ENCODE measurements around the gene SCUBE1. TPM values are rescaled to one million over a fixed set of nuclear protein-coding genes. Genes with fewer than 3 reads are reported as not detected.

Gene SCUBE1
- total RNA-seq, 1 experiment from 2014 or later = 3.9 TPM

DNA sequence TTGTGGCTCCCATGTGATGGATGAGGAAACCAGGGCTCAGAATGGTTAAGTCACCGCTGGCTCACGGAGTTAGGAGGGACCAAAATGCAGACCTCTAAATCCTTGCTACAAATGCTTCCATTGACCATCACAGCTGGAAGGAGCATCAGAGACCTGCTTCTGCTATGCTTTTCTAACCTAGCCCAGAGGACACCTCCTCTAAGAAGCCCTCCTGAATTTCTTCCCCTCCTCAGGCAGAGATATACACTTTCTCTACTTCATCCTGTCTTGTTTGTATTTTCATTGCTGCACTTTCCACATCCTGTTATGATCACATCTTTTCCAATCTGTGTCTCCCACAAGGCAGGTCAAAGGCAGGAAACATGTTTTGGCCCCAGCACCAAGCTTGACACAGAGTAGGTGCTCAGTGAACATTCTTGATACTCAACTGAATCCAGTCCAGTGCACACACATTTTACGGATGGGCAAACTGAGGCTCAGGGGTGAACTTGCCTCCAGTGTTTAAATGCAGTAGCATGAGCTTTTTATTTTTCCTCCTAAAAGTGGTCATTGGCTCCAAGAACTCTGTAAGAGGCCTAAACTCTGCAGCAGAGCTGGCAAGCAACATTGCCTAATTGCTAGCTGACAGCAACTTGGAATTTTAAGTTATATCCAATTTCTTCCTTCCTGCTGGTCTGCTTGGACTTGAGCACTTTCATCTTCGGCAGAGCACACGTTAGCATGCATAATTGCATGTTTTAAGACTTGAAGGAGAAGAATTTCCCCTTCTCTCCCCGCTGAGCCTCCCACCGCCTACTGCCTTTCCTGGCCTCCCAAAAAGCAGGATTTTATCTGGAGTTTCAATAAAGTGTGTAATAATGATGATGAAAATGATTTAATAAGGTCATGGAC, 12.7 kb downstream of the SCUBE1 start:
- ATAC-seq (no peak), DNase-seq (ENCODE audit: low read depth, low spot score) (no peak)
- ChIA-PET CTCF (no interaction called here), POLR2A (no interaction called here), RAD21 (ENCODE audit: low non-redundant PET in 1 of 2, low total read pairs in 2 of 2, uncharacterized antibody in 2 of 2, unreplicated experiment in 2 of 2) (no interaction called here)
- Histone ChIP-seq H3K9me2 (ENCODE audit: insufficient read depth) (no peaks in the 10 kb centered on the region), H3K27me3 (ENCODE audit: insufficient read depth, low read length) (no peaks in the 10 kb centered on the region), H3K9me3 (ENCODE audit: control insufficient read depth in 1 of 2, insufficient read depth in 1 of 2, low read depth in 1 of 2, low read length in 2 of 2) (no peaks in the 10 kb centered on the region), H3K4me3 (replicated peaks in 1 of 2; ENCODE audit: low read depth in 1 of 2, low read length in 2 of 2) (no peak overlapping the region), H3K9ac (ENCODE audit: low read length) (no peak overlapping the region), H3K4me1 (ENCODE audit: control insufficient read depth in 1 of 2, insufficient read depth in 2 of 2, low read length in 2 of 2) (no peaks in the 10 kb centered on the region), H2AFZ (ENCODE audit: low read depth, low read length, poor library complexity, severe bottlenecking) (no peak overlapping the region), H3K27ac (ENCODE audit: low read depth, low read length) (no peak overlapping the region), H3K36me3 (ENCODE audit: control insufficient read depth in 1 of 2, insufficient read depth in 2 of 2, low read length in 2 of 2) (no peaks in the 10 kb centered on the region), H3K79me2 (ENCODE audit: insufficient read depth, low read length) (no peaks in the 10 kb centered on the region), H3K4me2 (ENCODE audit: low read length) (no peak overlapping the region), H4K20me1 (ENCODE audit: insufficient read depth) (no peaks in the 10 kb centered on the region)
- intact Hi-C loops (cut with micrococcal nuclease) = no loop called here
- BruUV-seq (replicated peaks) = no TSS peak
- TF ChIP-seq, protein P1, sequence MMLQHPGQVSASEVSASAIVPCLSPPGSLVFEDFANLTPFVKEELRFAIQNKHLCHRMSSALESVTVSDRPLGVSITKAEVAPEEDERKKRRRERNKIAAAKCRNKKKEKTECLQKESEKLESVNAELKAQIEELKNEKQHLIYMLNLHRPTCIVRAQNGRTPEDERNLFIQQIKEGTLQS (IDR thresholded peaks at IDR 0.05) = no peak
- TF ChIP-seq POLR2AphosphoS5 (IDR thresholded peaks at IDR 0.05; ENCODE audit: low read depth, low read length) (no peak), POLR2A (IDR thresholded peaks at IDR 0.05; ENCODE audit: borderline replicate concordance, extremely low read depth, insufficient read depth, insufficient read length) (no peak), EZH2phosphoT487 (IDR thresholded peaks at IDR 0.05; ENCODE audit: borderline replicate concordance) (no peak), EZH2 (IDR thresholded peaks at IDR 0.05) (no peak)

DNA sequence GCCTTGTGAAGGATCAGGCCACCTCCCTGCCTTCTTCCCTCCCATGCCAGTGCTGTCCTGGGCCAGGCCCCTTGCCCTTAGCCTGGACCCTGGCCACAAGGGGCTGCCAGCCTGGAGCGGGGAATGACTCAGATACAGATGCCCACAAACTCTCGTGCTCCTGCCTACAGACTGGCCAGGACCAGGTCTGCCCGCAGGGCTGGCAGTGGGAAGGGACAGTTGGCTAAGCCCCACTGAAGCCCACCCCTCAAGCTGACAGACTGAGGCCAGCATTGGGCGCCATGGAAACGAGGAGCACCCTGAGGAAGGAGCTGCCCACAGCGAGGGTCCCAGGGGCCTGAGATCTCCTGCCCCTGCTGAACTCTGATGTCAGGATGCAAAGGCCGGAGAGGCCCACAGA, 14.1 kb downstream of the SCUBE1 start:
- intact Hi-C loops (cut with micrococcal nuclease) = no loop called here
- Histone ChIP-seq H3K79me2 (ENCODE audit: insufficient read depth, low read length) (no peaks in the 10 kb centered on the region), H3K4me1 (ENCODE audit: control insufficient read depth in 1 of 2, insufficient read depth in 2 of 2, low read length in 2 of 2) (no peaks in the 10 kb centered on the region), H3K4me3 (replicated peaks in 1 of 2; ENCODE audit: low read depth in 1 of 2, low read length in 2 of 2) (no peak overlapping the region), H3K9me2 (ENCODE audit: insufficient read depth) (no peaks in the 10 kb centered on the region), H3K27ac (ENCODE audit: low read depth, low read length) (no peak overlapping the region), H2AFZ (ENCODE audit: low read depth, low read length, poor library complexity, severe bottlenecking) (no peak overlapping the region), H3K27me3 (ENCODE audit: insufficient read depth, low read length) (no peaks in the 10 kb centered on the region), H3K9ac (ENCODE audit: low read length) (no peak overlapping the region), H3K9me3 (ENCODE audit: control insufficient read depth in 1 of 2, insufficient read depth in 1 of 2, low read depth in 1 of 2, low read length in 2 of 2) (no peaks in the 10 kb centered on the region), H3K36me3 (ENCODE audit: control insufficient read depth in 1 of 2, insufficient read depth in 2 of 2, low read length in 2 of 2) (no peaks in the 10 kb centered on the region), H3K4me2 (ENCODE audit: low read length) (no peak overlapping the region), H4K20me1 (ENCODE audit: insufficient read depth) (no peaks in the 10 kb centered on the region)
- ATAC-seq (no peak), DNase-seq (ENCODE audit: low read depth, low spot score) (no peak)
- RAD21 ChIA-PET (ENCODE audit: low non-redundant PET in 1 of 2, low total read pairs in 2 of 2, uncharacterized antibody in 2 of 2, unreplicated experiment in 2 of 2) = no interaction called here
- POLR2A ChIA-PET = no interaction called here
- BruUV-seq (replicated peaks) = no TSS peak
- CTCF ChIA-PET = no interaction called here
- no peak for TF ChIP-seq CEBPB (IDR thresholded peaks at IDR 0.05; ENCODE audit: low read depth)
- no peak for TF ChIP-seq SRF (IDR thresholded peaks at IDR 0.05; ENCODE audit: low read depth)
- TF ChIP-seq CBX3 (IDR thresholded peaks at IDR 0.05; ENCODE audit: low read depth) = no peak
- TF ChIP-seq, protein P1 (IDR thresholded peaks at IDR 0.05) = no peak
- TF ChIP-seq, protein P2, sequence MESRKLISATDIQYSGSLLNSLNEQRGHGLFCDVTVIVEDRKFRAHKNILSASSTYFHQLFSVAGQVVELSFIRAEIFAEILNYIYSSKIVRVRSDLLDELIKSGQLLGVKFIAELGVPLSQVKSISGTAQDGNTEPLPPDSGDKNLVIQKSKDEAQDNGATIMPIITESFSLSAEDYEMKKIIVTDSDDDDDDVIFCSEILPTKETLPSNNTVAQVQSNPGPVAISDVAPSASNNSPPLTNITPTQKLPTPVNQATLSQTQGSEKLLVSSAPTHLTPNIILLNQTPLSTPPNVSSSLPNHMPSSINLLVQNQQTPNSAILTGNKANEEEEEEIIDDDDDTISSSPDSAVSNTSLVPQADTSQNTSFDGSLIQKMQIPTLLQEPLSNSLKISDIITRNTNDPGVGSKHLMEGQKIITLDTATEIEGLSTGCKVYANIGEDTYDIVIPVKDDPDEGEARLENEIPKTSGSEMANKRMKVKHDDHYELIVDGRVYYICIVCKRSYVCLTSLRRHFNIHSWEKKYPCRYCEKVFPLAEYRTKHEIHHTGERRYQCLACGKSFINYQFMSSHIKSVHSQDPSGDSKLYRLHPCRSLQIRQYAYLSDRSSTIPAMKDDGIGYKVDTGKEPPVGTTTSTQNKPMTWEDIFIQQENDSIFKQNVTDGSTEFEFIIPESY (IDR thresholded peaks at IDR 0.05; ENCODE audit: extremely low read depth, insufficient replicate concordance, low read length) = no peak
- no peak for TF ChIP-seq ELF1 (IDR thresholded peaks at IDR 0.05; ENCODE audit: borderline replicate concordance, low read depth)
- TF ChIP-seq EZH2 (IDR thresholded peaks at IDR 0.05) = no peak
- no peak for TF ChIP-seq RAD21 (IDR thresholded peaks at IDR 0.05; ENCODE audit: low read depth)
- TF ChIP-seq EGR1 (IDR thresholded peaks at IDR 0.05; ENCODE audit: low read depth) = no peak
- TF ChIP-seq YY1 (IDR thresholded peaks at IDR 0.05; ENCODE audit: extremely low read depth, insufficient replicate concordance, low read depth, low read length) = no peak
- no peak for TF ChIP-seq POLR2AphosphoS5 (IDR thresholded peaks at IDR 0.05; ENCODE audit: low read depth, low read length)
- no peak for TF ChIP-seq SP1 (IDR thresholded peaks at IDR 0.05; ENCODE audit: low read depth)
- TF ChIP-seq SIN3A (IDR thresholded peaks at IDR 0.05; ENCODE audit: low read depth) = no peak
- TF ChIP-seq POLR2A (IDR thresholded peaks at IDR 0.05; ENCODE audit: borderline replicate concordance, extremely low read depth, insufficient read depth, insufficient read length) = no peak
- TF ChIP-seq JUND (IDR thresholded peaks at IDR 0.05) = no peak

Measured in HCT116 (cell line).